Tibial artery (tissue), 4 donors: ENCODE data around the gene CST8.
A peak's percentile ranks its signal among the peaks of the same experiment; 100 is the strongest.

Source experiments
- DNase-seq, 2 donors: peaks; one replicate each; pipeline ENCODE4 v3.0.0-alpha.2; 2019
- H3K27ac ChIP-seq, 2 donors: fragments of 200-600 bp; sonication (generic) in 1 of 2; 1 replicate in 1 of 2; 2 replicates in 1 of 2; pipeline ENCODE4 v1.5.1; 2018 to 2019; ENCODE audit warnings: mild to moderate bottlenecking in 1 of 2
- H3K27me3 ChIP-seq, 2 donors: fragments of 200-600 bp; sonication (generic) in 1 of 2; one replicate each; pipeline versions ENCODE4 v1.5.1 to v1.6.0; 2016 to 2019
- H3K36me3 ChIP-seq, 3 donors: fragments of 200-600 bp; sonication (generic) in 2 of 3; one replicate each; pipeline ENCODE4 v1.5.1; 2016 to 2019; ENCODE audit warnings: mild to moderate bottlenecking in 2 of 3
- H3K4me1 ChIP-seq, 4 donors: fragments of 200-600 bp; sonication (generic) in 2 of 4; 1 replicate in 3 of 4; 2 replicates in 1 of 4; pipeline ENCODE4 v1.5.1; 2016 to 2019
- H3K4me3 ChIP-seq, 2 donors: fragments of 200-600 bp; sonication (generic) in 1 of 2; 1 replicate in 1 of 2; 2 replicates in 1 of 2; pipeline ENCODE4 v1.5.1; 2018 to 2019; ENCODE audit warnings: mild to moderate bottlenecking in 2 of 2
- H3K9me3 ChIP-seq, 3 donors: fragments of 200-600 bp; sonication (generic) in 1 of 3; one replicate each; pipeline ENCODE4 v1.5.1; 2016 to 2019
- intact Hi-C: fragments of 100-400 bp; cut with DNase I; formaldehyde crosslinking; loops from one replicate; pipeline ENCODE4 v1.15.0; 2023; ENCODE audit warnings: low total_unique reads
- TF ChIP-seq, protein P1 (sequence below), 2 experiments: fragments of 200-600 bp in 1 of 2; fragments of 450-650 bp in 1 of 2; IDR thresholded peaks; one replicate each; pipeline ENCODE4 v1.5.1; 2017 to 2019; ENCODE audit warnings: antibody characterized with exemption in 2 of 2, mild to moderate bottlenecking in 1 of 2, moderate library complexity in 1 of 2

CST8 gene, protein sequence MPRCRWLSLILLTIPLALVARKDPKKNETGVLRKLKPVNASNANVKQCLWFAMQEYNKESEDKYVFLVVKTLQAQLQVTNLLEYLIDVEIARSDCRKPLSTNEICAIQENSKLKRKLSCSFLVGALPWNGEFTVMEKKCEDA

DNA sequence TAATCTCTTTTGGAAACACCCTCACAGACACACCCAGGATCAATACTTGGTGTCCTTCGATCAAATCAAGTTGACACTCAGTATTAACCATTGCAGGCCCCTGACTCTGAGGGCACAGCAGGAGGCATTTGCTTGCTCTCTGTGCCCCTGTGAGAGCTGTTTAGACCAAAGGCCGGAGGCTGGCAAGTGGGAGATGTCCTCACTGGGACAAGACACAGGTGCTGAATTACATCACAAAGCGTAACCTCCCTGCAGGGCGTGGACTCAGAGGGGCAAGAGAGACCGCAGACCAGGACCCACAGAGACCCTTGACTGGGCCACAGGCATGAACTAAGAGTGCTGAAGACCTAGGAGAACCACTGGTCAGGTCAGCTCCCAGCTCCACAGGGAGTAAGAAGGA lies at the start of gene CST8:
CST8 (plus strand) TSS at position 301 of the 400 bp plus-strand sequence. CDS start 551 bp downstream, outside the sequence.
- Histone ChIP-seq H3K4me3 (no peak within 1 kb of the TSS), H3K9me3 (no peaks in the 10 kb centered on the region), H3K27me3 (no peaks in the 10 kb centered on the region), H3K4me1 (no peaks in the 10 kb centered on the region), H3K27ac (no peak within 1 kb of the TSS), H3K36me3 (no peaks in the 10 kb centered on the region)
- TF ChIP-seq, protein P1, sequence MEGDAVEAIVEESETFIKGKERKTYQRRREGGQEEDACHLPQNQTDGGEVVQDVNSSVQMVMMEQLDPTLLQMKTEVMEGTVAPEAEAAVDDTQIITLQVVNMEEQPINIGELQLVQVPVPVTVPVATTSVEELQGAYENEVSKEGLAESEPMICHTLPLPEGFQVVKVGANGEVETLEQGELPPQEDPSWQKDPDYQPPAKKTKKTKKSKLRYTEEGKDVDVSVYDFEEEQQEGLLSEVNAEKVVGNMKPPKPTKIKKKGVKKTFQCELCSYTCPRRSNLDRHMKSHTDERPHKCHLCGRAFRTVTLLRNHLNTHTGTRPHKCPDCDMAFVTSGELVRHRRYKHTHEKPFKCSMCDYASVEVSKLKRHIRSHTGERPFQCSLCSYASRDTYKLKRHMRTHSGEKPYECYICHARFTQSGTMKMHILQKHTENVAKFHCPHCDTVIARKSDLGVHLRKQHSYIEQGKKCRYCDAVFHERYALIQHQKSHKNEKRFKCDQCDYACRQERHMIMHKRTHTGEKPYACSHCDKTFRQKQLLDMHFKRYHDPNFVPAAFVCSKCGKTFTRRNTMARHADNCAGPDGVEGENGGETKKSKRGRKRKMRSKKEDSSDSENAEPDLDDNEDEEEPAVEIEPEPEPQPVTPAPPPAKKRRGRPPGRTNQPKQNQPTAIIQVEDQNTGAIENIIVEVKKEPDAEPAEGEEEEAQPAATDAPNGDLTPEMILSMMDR (IDR thresholded peaks at IDR 0.05) = no peak
- intact Hi-C loops = no loop called here
- no peak for DNase-seq

DNA sequence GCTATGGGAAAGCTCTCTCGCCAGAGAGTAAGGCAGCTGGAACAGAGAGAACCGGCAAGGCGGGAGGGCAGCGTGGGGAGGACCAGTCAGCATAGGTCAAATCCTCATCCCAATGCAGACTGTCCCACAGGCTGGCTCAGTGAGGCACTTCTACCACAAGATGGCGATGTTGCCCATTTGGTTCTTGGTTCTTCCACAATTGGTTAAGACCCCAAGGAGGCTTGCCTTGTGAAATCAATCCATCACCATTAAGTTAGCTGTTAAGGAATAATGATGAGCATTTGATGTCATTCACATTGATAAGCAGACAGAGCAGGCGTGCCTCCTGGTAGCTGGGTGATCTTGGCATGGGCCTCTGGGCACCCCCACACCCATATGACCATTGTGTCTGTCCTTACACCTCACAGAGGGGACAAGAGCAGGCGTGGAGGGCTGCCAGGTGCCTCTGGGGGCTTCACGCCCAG lies 49.0 kb upstream of the CST8 start:
- peak; percentile 72 to 74 for DNase-seq

DNA sequence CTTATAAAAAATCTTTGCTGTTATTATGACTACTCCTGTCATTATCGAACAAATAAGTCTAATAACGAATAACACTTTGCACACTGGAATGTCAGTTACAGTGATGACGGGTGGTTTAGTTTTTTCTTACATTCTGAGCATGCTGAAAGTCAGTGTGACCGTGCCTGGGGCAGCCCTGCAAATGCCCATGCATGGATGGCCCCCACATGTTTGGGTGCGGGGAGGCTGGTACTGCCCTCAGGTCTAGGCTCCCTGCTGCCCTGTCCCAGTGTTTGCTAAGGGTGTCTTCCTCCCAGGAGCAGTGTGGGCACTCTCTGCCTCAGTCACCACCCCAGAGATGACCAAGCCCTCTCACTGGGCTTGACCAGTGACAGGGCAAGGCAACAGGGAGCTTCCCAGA lies 48.5 kb upstream of the CST8 start:
- no peak overlapping the region for H3K27ac ChIP-seq
- H3K4me3 ChIP-seq = no peak overlapping the region
- H3K4me1 ChIP-seq = no peaks in the 10 kb centered on the region
- H3K27me3 ChIP-seq = peaks cover 0 to 2% of the 10 kb centered on the region in 2 donors
- H3K36me3 ChIP-seq = no peaks in the 10 kb centered on the region
- DNase-seq = no peak
- TF ChIP-seq, protein P1 (IDR thresholded peaks at IDR 0.05) = no peak
- H3K9me3 ChIP-seq = no peaks in the 10 kb centered on the region
- intact Hi-C loops = loop anchor here (10.0 kb wide), 1 partner anchor 162 kb away; the partner anchor contains the start of gene CST9

More for the DNA sequence above, 49.0 kb upstream of the CST8 start:
- Histone ChIP-seq H3K4me3 (no peak overlapping the region), H3K9me3 (no peaks in the 10 kb centered on the region), H3K27ac (no peak overlapping the region), H3K27me3 (peaks cover 0 to 2% of the 10 kb centered on the region in 2 donors), H3K4me1 (no peaks in the 10 kb centered on the region), H3K36me3 (no peaks in the 10 kb centered on the region)
- TF ChIP-seq, protein P1 (IDR thresholded peaks at IDR 0.05) = peak; percentile 67 to 85
- intact Hi-C loops = loop anchor here (10.0 kb wide), 1 partner anchor 163 kb away; the partner anchor contains the start of gene CST9

DNA sequence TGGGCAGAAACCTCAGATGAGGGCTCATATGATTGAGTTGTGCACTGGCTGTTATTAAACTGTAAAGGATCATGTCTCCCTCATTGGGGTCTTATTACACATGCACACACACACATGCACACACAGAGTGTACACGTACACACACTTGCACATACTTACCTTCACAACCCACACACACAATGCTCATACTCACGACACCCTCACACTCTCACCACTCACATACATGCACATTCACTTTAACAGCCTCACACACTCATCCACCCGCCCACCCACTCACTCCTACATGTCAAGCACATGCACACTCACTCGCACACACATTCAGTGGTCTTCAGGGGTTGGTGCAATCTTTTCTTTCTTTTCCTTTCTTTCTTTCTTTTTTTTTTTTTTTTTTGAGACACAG lies 46.1 kb upstream of the CST8 start:
- TF ChIP-seq, protein P1 (IDR thresholded peaks at IDR 0.05) = no peak
- no peaks in the 10 kb centered on the region for H3K4me1 ChIP-seq
- peaks cover 0 to 2% of the 10 kb centered on the region in 2 donors for H3K27me3 ChIP-seq
- intact Hi-C loops = loop anchor here (10.0 kb wide), 1 partner anchor 160 kb away; the partner anchor contains the start of gene CST9
- H3K36me3 ChIP-seq = no peaks in the 10 kb centered on the region
- H3K9me3 ChIP-seq = no peaks in the 10 kb centered on the region
- H3K4me3 ChIP-seq = no peak overlapping the region
- H3K27ac ChIP-seq = no peak overlapping the region
- DNase-seq = no peak

DNA sequence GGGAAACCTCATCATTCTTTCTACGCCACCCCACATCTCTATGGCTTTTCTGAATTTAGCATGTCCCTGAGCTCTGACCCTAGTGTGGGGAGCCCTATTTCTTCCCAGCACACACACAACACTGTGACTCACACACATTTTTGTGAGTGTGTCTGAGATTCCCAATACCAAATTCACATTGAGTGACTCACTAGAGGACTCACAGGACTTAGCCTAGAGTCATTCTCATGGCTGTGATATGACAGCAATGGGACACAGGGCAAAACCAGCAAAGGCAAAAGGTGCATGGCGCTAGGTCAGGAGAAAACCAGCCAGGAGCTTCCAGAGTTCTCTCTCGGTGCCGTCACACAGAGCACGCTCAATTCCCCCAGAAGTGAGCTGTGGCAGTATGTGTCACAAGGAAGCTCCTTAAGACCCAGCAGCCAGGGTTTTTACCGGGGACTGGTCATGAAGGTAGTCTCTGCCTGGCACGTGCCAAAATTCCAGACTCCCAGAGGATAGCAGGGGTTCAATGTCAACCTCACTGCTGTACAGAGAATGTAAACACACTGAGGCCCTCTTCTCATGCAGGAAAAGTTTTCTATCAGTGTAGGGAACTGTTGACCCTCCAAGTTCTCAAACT lies 45.2 kb upstream of the CST8 start:
- no peak overlapping the region for H3K4me3 ChIP-seq
- H3K4me1 ChIP-seq = no peaks in the 10 kb centered on the region
- no peak overlapping the region for H3K27ac ChIP-seq
- no peaks in the 10 kb centered on the region for H3K9me3 ChIP-seq
- TF ChIP-seq, protein P1 (IDR thresholded peaks at IDR 0.05) = no peak
- intact Hi-C loops = loop anchor here (10.0 kb wide), 1 partner anchor 159 kb away; the partner anchor contains the start of gene CST9
- DNase-seq = no peak
- peaks cover 0 to 2% of the 10 kb centered on the region in 2 donors for H3K27me3 ChIP-seq
- H3K36me3 ChIP-seq = no peaks in the 10 kb centered on the region
